ENCODE data around the gene TFEB.

GRCh38 chr6:41741625-41742490 lies 6.5 kb upstream of the TFEB start:
- TF ChIP-seq SP2 (IDR thresholded peaks at IDR 0.05; ENCODE audit: low read length) (no peak), POLR2AphosphoS5 (IDR thresholded peaks at IDR 0.05; ENCODE audit: low read depth, low read length) (no peak), GABPA (IDR thresholded peaks at IDR 0.05; ENCODE audit: borderline replicate concordance, insufficient read depth, low read length) (no peak), CTCF (IDR thresholded peaks at IDR 0.05; ENCODE audit: control extremely low read depth in 1 of 3, insufficient read depth in 1 of 3, low read depth in 1 of 3, low read length in 3 of 3) (no peak), TEAD4 (IDR thresholded peaks at IDR 0.05; ENCODE audit: low read depth, low read length) (no peak), EZH2 (IDR thresholded peaks at IDR 0.05; ENCODE audit: low read depth, low read length, severe bottlenecking) (no peak), MAX (IDR thresholded peaks at IDR 0.05) (no peak), EP300 (IDR thresholded peaks at IDR 0.05; ENCODE audit: borderline replicate concordance in 1 of 2, low read depth in 2 of 2, low read length in 2 of 2) (no peak), RNF2 (IDR thresholded peaks at IDR 0.05; ENCODE audit: borderline replicate concordance, low read depth, low read length, missing control alignments, poor library complexity, severe bottlenecking) (no peak), POLR2A (IDR thresholded peaks at IDR 0.05; ENCODE audit: control extremely low read depth in 1 of 2, low read depth in 2 of 2, low read length in 2 of 2) (no peak), MAFK (IDR thresholded peaks at IDR 0.05; ENCODE audit: low read depth, low read length) (no peak), TBP (IDR thresholded peaks at IDR 0.05; ENCODE audit: low read depth, low read length) (no peak)
